H1 (cell line): ENCODE data around the gene ACVR1. TPM values are rescaled to one million over a fixed set of nuclear protein-coding genes. Genes with fewer than 3 reads are reported as not detected.

Experiments used
- CEBPB ChIP-seq: IDR thresholded peaks from 2 replicates; pipeline ENCODE4 v1.6.1; 2012; ENCODE audit warnings: low read depth, low read length
- polyA plus RNA-seq, 7 experiments: library from polyadenylated mRNA; depleted of rRNA in 3 of 7; stranded (reverse) in 5 of 7; unstranded in 2 of 7; fragments of >200 nt in 5 of 7; fragments of 200-250 nt in 2 of 7; gene quantifications; 1 replicate in 5 of 7; 2 replicates in 1 of 7; 4 replicates in 1 of 7; pipeline versions ENCODE4 v1.2.1 to v1.2.3, GENCODE V29; 2011 to 2013; ENCODE audit warnings: missing spikeins in 2 of 7, mixed read lengths in 2 of 7
- total RNA-seq: library from RNA; stranded (reverse); fragmentation: NEBNext Ultra II Directional; extraction: Animal tissue kit (Norgen Biotek cat#: 25700); gene quantifications from 2 replicates; pipeline ENCODE4 v1.2.1, GENCODE V29; 2021
- TF ChIP-seq, protein P1 (sequence below): fragments of 300-600 bp; sonication (generic); IDR thresholded peaks from 2 replicates; pipeline ENCODE4 v1.7.1; 2012; ENCODE audit warnings: low read length, moderate library complexity, mild to moderate bottlenecking, inconsistent platforms; ENCODE audit not compliant: insufficient replicate concordance

The ACVR1 gene
- total and polyA plus RNA-seq, 2 of the 8 experiments (the other 6 are each of a cell fraction or from before 2014, with no cell fraction given): 8.5 to 17.7 TPM

DNA sequence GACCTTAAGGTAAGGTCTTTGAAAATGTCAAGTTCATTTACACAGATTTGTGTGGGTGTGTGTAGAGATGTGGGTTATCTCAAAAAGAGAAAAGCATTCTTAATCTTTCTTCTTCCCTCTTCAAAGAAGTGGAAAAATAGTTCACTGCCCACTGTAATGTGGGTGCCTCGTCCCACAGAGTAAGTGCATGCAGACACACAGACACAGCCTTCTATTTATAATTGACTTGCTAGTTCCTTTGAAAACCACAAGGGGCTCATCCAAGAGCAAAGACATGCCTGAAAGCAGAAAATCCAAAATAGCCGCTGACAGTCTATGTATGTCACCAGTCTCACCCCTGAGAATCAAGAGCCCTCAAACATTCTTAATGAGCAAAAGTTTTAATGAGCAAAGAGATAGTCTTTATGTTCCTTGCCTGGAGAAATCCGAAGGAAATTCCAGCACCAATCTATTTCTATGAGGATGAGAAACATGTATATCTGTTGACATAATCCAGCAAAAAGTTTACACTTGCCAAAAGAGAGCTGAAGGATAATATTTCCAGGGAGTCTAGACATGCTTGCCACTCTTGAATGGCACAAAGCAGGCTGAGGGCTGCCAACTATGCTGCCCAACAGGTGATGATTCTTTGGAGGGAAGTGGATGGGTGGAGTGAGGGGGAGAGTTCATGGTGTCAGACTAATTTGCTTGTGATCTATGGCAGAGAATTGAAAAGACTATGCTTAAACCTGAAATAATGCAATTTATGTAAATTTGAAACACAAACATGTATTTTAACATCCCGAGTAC, 93.9 kb downstream of the ACVR1 start (continued):
- TF ChIP-seq, protein P1, sequence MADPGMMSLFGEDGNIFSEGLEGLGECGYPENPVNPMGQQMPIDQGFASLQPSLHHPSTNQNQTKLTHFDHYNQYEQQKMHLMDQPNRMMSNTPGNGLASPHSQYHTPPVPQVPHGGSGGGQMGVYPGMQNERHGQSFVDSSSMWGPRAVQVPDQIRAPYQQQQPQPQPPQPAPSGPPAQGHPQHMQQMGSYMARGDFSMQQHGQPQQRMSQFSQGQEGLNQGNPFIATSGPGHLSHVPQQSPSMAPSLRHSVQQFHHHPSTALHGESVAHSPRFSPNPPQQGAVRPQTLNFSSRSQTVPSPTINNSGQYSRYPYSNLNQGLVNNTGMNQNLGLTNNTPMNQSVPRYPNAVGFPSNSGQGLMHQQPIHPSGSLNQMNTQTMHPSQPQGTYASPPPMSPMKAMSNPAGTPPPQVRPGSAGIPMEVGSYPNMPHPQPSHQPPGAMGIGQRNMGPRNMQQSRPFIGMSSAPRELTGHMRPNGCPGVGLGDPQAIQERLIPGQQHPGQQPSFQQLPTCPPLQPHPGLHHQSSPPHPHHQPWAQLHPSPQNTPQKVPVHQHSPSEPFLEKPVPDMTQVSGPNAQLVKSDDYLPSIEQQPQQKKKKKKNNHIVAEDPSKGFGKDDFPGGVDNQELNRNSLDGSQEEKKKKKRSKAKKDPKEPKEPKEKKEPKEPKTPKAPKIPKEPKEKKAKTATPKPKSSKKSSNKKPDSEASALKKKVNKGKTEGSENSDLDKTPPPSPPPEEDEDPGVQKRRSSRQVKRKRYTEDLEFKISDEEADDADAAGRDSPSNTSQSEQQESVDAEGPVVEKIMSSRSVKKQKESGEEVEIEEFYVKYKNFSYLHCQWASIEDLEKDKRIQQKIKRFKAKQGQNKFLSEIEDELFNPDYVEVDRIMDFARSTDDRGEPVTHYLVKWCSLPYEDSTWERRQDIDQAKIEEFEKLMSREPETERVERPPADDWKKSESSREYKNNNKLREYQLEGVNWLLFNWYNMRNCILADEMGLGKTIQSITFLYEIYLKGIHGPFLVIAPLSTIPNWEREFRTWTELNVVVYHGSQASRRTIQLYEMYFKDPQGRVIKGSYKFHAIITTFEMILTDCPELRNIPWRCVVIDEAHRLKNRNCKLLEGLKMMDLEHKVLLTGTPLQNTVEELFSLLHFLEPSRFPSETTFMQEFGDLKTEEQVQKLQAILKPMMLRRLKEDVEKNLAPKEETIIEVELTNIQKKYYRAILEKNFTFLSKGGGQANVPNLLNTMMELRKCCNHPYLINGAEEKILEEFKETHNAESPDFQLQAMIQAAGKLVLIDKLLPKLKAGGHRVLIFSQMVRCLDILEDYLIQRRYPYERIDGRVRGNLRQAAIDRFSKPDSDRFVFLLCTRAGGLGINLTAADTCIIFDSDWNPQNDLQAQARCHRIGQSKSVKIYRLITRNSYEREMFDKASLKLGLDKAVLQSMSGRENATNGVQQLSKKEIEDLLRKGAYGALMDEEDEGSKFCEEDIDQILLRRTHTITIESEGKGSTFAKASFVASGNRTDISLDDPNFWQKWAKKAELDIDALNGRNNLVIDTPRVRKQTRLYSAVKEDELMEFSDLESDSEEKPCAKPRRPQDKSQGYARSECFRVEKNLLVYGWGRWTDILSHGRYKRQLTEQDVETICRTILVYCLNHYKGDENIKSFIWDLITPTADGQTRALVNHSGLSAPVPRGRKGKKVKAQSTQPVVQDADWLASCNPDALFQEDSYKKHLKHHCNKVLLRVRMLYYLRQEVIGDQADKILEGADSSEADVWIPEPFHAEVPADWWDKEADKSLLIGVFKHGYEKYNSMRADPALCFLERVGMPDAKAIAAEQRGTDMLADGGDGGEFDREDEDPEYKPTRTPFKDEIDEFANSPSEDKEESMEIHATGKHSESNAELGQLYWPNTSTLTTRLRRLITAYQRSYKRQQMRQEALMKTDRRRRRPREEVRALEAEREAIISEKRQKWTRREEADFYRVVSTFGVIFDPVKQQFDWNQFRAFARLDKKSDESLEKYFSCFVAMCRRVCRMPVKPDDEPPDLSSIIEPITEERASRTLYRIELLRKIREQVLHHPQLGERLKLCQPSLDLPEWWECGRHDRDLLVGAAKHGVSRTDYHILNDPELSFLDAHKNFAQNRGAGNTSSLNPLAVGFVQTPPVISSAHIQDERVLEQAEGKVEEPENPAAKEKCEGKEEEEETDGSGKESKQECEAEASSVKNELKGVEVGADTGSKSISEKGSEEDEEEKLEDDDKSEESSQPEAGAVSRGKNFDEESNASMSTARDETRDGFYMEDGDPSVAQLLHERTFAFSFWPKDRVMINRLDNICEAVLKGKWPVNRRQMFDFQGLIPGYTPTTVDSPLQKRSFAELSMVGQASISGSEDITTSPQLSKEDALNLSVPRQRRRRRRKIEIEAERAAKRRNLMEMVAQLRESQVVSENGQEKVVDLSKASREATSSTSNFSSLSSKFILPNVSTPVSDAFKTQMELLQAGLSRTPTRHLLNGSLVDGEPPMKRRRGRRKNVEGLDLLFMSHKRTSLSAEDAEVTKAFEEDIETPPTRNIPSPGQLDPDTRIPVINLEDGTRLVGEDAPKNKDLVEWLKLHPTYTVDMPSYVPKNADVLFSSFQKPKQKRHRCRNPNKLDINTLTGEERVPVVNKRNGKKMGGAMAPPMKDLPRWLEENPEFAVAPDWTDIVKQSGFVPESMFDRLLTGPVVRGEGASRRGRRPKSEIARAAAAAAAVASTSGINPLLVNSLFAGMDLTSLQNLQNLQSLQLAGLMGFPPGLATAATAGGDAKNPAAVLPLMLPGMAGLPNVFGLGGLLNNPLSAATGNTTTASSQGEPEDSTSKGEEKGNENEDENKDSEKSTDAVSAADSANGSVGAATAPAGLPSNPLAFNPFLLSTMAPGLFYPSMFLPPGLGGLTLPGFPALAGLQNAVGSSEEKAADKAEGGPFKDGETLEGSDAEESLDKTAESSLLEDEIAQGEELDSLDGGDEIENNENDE: no peak
- no peak for TF ChIP-seq CEBPB
